ENCODE results near the gene FAM83G.

FAM83G gene

DNA sequence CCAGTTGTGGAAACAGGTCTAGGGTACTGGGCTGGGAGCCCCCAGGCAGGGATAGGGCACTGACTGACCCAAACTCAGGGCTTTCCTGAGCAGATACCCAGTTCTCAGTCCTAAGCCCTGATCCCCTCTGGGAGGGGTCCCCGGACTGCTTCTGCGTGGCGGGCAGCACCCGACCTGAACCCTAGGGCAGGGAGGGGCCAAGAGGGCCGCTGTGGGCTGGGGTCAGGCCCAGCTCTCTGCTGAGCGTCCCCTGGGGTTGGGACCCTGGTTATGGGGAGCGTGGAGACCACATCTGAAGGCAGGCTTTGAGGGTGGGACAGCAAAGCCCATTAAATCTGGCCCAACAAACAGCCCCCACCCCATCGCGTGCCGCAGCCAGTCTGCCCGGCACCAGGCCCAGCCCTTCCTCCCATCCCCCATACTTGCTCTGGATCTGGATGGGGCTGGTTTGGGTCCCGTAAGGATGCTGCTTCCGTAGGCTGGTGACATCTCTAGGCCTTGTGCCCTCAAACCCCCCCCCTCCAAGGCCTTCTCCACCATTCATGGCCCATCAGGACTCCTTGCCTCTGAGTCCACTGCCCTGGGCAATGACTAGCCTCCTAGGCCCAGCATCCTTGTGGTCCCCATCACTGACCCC is 691 bp upstream of the FAM83G start:
- no peak for DNase-seq

GRCh38 chr17:19003543-19004420 is 782 bp downstream of the FAM83G start:
- DNase-seq: no peak

GRCh38 chr17:19002805-19003542 is 1.6 kb downstream of the FAM83G start:
- no peak for DNase-seq

DNA sequence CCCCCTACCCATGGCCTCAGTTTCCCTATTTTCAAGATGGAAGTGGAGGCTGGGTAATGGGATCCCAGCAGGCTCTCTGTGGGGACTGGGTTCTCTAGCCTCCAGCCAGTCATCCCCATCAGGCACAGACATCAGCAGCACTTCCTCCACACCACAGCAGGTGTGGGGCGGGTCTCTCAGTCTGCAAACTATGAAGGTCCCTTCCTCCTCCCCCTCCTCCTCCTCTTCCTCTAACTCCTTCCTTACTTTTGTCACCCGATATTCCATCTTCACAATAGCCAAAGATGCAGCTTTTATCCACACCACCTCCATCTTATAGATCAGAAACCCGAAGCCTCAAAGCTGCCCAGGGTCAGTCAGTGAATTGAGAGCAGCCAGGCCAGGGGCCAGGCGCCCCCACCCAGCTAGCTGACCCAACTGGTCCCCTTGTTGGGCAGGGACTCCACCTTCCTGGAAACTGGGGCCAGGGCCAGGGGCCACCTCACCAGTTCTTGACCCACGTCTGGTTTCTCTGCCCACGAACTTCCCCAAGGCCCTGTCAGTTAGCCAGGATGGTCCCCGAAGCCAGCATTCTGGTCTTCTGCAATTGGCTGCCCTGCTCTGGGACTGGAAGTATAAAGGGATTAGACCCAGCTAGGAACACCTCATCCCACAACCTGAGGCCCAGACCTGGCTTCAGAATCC is 2.5 kb downstream of the FAM83G start:
- DNase-seq: no peak

- DNase-seq: no peak
These were observed 3.8 kb downstream of the FAM83G start for GRCh38 chr17:19000531-19001325.

DNA sequence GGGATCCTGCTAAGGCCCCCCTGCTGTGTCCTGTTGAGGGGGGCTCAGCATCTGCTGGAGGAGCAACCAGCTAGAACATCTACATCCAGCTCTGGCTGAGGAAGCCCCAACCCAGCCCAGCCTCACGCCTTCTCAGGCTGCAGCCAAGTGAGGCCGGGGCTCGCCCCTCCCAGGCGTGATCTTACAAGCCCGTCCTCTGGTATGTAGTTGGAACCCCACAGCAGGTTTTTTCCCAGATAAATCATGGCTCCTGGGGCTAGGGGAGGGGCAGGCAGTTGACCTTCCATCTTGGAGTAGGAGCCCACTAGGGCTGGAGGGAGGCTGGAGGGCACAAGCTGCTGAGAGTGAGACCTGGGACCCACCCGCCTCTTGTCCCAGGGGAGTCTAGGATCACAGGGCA is 4.7 kb downstream of the FAM83G start:
- DNase-seq: no peak

- no peak for DNase-seq
These were observed 5.2 kb downstream of the FAM83G start for GRCh38 chr17:18999394-18999793.

DNA sequence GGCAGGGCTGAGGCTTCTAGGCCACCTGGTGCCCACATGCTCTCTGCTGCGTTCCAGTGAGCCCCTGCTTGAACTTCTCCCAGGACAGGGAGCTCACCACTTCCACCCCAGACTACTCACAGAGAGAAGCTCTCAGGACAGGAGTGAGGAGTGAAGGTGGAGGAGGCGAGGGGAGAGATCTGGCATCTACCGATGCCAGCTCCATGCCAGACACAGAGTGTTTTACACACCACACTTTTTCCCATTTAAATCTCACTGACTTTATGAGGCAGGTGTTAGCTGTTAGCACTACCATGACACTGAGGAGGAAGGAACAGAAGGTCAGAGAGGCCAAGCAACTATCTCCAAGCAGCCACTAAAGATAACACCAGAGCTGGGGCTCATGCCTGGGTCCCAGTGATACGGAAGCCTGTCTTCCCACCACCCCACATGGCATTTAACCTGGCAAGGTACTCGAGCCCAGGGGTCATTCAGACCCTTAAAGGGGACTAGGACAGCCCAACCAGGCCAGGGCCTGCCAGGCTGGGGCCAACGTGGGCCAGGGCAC is 6.8 kb downstream of the FAM83G start:
- no peak for DNase-seq

DNA sequence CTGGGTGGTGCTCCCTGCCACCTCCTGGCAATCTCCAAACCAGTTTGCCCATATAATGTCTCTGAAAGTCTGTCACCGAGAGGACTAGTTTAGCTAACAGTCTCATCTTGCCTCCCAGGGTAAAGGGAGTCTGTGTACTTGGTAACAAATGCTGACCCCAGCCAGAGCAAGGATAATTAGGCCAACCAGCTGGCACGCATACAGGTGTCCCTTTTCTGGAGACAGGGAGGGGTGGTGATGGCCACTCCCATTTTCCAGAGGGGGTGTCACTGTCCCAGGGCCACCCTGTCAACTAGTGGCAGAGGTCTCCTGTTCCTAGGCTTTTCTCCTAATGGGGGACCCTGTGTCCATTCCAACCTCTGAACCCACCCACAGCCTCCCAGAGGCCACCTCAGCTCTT is 8.1 kb downstream of the FAM83G start:
- DNase-seq: no peak

DNA sequence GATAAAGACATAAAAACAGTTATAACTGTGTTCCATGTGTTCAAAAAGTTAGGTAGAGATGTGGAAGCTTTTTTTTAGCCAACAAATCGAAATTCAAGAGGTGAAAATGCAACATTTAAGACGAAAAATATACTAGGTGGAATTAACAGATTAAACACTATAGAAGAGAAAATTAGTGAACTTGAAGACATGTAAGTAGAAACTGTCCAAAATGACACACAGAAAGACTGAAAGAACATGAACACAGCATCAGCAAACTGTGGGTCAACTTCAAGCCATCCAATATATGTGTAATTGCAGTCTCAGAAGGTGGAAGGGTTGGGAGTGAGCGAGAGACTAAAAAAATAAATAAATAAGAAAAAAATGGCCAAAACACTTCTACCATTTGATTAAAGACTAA is 9.3 kb downstream of the FAM83G start:
- no peak for DNase-seq

DNA sequence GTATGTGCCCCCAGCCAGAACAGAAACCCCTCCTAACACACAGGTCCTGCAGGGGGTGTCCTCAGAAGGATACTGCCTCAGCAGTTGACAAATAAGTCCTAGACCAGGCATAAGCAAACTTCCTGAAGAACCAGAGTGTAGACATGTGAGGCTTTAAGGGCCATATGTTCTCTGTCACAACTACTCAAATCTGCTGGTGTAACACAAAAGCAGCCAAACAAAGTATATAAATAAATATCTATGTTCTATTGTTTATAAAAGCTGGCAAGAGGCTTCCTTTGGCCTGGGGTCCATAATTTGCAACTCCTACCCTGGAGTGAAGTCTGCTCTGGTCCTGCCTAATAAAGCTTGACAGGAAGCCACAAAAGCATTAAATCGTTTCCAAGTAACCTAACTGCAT is 9.9 kb downstream of the FAM83G start:
- DNase-seq: no peak

GRCh38 chr17:18993905-18994526 is 10.5 kb downstream of the FAM83G start:
- DNase-seq: no peak

DNA sequence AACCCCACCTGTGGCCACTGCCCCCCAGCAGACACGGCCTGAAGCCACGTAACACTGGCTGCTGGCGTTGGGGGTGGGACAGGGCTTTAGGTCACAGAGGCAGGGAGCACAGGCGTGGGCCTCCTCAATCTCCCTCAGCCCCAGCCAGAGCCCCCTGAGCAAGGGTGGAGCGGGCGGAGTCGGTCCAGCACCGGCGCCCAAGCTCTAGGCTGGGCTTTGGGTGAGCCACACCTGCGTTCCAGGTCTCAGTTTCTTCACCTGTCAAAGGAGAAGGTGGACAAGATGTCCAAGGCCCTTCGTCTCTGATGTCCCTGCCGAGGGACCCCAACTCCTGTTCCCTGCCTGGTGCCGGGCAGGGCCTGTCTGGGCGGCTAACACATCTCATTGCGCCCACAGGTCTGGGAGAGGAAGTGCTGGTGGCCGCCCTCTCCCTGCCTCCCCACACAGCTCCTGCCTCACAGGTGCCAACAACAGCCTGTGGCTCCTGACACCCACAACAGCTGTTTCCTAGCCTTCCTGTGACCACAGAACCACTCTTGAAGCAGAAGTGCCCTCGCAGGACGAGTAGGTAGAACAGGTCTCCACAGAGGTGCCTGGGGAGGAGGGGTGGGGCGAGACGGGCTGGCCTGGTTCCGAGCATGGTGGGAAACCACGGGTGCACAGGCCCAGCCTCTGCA is 12.0 kb downstream of the FAM83G start:
- DNase-seq: no peak

DNA sequence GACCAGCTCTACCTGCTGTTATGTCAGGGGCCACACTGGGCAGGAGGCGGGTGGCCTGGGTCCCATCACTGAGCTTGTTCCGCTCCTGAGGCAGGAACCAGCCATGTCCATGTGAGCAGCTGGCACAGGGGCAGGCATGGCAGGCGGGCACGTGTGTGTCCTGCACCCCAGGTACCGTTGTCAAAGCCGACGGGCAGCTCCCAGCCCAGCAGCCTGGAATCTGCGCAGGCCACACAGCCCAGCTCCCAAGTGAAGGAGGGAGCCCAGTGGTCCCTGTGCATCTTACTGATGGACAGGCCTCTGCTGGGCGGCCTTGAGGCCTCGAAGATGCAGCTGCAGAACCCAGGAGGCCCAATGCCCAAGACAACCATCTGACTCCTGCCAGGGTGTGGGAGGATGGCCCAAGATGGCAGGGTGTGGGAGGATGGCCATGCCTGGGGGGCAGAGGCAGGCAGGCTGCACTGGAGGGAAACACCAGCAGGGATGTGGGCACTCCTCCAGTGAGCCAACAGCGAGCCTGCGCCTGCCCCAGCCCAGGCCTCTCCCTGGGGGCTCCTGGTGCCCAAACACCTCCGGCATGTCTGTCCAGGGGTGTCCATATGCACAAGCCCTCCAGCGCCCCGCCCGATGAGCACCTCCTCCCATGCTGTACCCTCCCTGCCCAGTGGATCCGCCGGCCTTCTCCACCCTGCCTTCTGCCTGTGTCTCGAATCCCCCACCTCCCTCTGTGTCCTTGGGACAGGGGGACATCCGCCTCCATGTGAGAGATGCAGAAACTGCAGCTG is 12.8 kb downstream of the FAM83G start:
- no peak for DNase-seq

DNA sequence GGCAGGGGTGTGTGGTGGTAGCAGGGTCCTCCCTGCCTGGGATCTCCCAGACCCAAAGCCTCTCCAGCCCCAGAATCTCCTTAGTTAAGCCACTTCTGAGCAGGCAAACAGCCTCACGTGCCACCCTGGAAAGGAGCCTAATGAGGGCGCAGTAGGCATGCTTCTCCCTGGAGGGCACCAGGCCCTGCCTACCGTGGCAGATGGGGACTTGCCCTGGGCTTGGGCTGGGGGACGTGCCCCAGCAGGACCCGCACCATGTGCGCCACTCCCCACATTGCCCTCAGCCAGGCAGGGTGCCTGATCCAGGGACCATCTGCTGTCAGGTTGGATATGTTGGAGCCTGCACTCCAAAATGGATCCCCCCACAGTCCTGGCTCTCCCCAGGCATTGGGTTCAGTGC is 14.2 kb downstream of the FAM83G start:
- no peak for DNase-seq

DNA sequence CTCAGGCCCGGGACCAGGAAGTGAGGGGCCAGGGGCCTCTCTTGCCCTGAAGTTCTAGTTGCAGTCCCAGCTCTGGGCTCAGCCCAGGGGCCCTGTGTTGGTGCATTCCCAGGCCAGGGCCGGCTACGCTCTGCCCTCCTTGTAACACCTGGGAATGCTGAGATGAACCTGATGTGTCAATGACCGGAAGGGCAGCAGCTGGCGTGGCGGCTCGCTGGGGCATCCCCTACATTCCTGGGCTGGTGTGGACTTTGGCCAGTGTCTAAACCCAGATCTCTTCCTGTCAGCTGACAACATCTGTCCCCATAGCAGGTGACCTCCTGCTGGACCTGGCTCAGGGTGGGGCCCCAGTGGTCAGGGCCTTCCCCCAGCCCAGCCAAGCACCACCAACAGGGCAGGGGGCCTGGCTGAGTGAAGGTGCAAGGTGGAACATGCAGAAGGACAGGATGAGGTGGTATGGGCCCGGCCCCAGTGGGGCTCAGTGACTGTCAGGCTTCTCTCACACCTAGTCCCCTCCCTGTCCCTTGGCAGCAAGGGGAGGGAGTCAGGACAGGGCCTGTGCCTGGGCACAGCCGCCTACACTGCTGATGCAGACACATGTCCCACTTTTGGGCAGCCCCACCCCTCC is 15.9 kb downstream of the FAM83G start:
- DNase-seq: no peak

- no peak for DNase-seq
These were observed 16.6 kb downstream of the FAM83G start for GRCh38 chr17:18987862-18988545.

DNA sequence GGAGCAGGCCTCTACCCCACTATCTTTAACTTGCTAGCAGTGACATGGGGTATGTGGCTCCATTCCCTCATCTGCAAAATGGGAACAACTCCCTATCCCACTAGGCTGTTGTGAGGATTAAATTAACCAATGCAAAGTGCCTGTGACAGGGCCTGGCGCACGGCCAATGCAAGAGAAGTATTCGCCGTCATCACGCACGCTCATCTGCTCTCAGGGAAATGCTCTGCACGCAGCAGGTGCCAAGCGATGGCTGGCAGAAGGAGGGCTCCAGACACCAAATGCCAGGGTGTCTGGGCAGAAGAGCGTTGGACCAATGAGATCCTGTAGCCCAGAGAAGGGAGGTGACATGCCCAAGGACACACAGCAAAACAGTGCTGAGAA is 17.3 kb downstream of the FAM83G start:
- DNase-seq: no peak
